Measurements from ENCODE around the gene CLEC4G. TPM values are rescaled to one million over a fixed set of nuclear protein-coding genes. Genes with fewer than 3 reads are reported as not detected.
"Not testable (repeated sequence)": the region's sequence is repeated elsewhere in the genome, so short reads cannot be mapped to it uniquely, and the experiment has no call there.

The CLEC4G gene
- total RNA-seq, 1 donor from 2014 or later: 0.55 TPM

- intact Hi-C loops (cut with micrococcal nuclease): no loop called here
- H3K36me3 Mint-ChIP-seq (ENCODE audit: low read depth): no peaks in the 10 kb centered on the region
- no peak for ATAC-seq (ENCODE audit: low read depth)
- no peaks in the 10 kb centered on the region for H3K9me3 Mint-ChIP-seq
- H3K27ac Mint-ChIP-seq: no peak overlapping the region
- DNase-seq: no peak
- POLR2A ChIA-PET: no interaction called here
- H3K4me1 Mint-ChIP-seq: peaks cover 20% of the 10 kb centered on the region
- peaks cover 14% of the 10 kb centered on the region for H3K27me3 Mint-ChIP-seq
- CTCF ChIA-PET: no interaction called here
- no peak overlapping the region for H3K4me3 Mint-ChIP-seq
- no peak for TF ChIP-seq CTCF (IDR thresholded peaks at IDR 0.05)
Observed at GRCh38 chr19:7766535-7766934, 34.6 kb upstream of the CLEC4G start.

DNA sequence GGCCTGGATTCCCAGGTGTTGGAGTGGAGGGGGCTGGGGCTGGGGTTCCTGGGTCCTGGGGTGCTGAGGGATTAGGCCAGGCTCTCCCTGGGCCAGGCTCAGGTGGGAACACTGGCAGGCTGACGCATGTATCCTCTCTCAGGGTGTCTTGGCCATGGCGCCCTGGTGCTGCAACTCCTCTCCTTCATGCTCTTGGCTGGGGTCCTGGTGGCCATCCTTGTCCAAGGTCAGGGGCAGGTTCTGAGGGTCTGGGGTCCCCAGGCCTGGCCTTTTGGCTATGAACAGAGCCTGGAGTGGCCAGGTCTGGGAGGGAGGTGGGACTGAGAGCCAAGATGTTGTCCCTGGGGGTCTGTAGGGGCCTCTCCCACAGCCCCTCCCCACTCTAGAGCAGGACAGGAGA is 33.1 kb upstream of the CLEC4G start:
- ATAC-seq (ENCODE audit: low read depth); H3K27ac Mint-ChIP-seq; H3K36me3 Mint-ChIP-seq (ENCODE audit: low read depth); CTCF ChIA-PET; H3K4me3 Mint-ChIP-seq; POLR2A ChIA-PET; DNase-seq; H3K9me3 Mint-ChIP-seq: not testable (repeated sequence)
- intact Hi-C loops (cut with micrococcal nuclease): loop anchor here (2.0 kb wide), 1 partner anchor 14 kb away; no protein-coding TSS in a partner anchor
- Mint-ChIP-seq H3K27me3 (peaks cover 12% of the 10 kb centered on the region), H3K4me1 (peaks cover 19% of the 10 kb centered on the region)

DNA sequence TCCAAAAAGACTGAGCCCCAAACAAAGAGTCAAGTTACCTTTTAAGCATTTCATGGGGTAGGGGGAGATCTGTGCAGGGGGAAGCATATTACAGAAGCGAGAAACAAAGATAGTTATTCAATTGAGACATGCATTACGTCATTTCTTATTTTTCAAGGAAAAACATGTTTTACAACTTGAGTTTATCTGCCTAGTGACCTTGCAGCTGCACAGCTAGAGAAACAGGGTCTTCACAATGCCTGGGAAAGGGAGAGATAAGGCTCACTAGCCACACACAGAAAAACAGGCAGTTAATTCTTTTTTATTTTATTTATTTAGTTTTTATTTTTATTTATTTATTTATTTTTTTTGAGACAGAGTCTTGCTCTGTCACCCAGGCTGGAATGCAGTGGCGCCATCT is 32.2 kb upstream of the CLEC4G start:
- H3K9me3 Mint-ChIP-seq; H3K27me3 Mint-ChIP-seq; ATAC-seq (ENCODE audit: low read depth); H3K36me3 Mint-ChIP-seq (ENCODE audit: low read depth); CTCF ChIA-PET; DNase-seq: not testable (repeated sequence)
- Mint-ChIP-seq H3K4me3 (peak overlapping the region; percentile 20), H3K4me1 (peaks cover 19% of the 10 kb centered on the region), H3K27ac (peak overlapping the region; percentile 69)
- intact Hi-C loops (cut with micrococcal nuclease): loop anchor here (2.0 kb wide), 1 partner anchor 13 kb away; no protein-coding TSS in a partner anchor
- POLR2A ChIA-PET: interaction anchor here (0.6 kb wide), 2 partner anchors 35 to 196 kb away, joined by 8 to 10 read pairs; no protein-coding TSS in a partner anchor

GRCh38 chr19:7763696-7764095 is 31.8 kb upstream of the CLEC4G start:
- Mint-ChIP-seq H3K4me3 (no peak overlapping the region), H3K36me3 (ENCODE audit: low read depth) (peaks cover 4% of the 10 kb centered on the region), H3K27me3 (peaks cover 8% of the 10 kb centered on the region), H3K4me1 (peaks cover 19% of the 10 kb centered on the region), H3K9me3 (peaks cover 3% of the 10 kb centered on the region), H3K27ac (peak overlapping the region; percentile 69)
- intact Hi-C loops (cut with micrococcal nuclease): loop anchor here (2.0 kb wide), 1 partner anchor 13 kb away; no protein-coding TSS in a partner anchor
- no peak for DNase-seq
- POLR2A ChIA-PET: interaction anchor here (0.6 to 1.3 kb wide), 2 partner anchors 12 to 36 kb away, joined by 4 to 10 read pairs; no protein-coding TSS in a partner anchor
- CTCF ChIA-PET: interaction anchor here (0.6 kb wide), 1 partner anchor 890 kb away, joined by 3 read pairs; no protein-coding TSS in a partner anchor
- no peak for TF ChIP-seq CTCF (IDR thresholded peaks at IDR 0.05)
- no peak for ATAC-seq (ENCODE audit: low read depth)

- intact Hi-C loops (cut with micrococcal nuclease): no loop called here
- Mint-ChIP-seq H3K4me3 (peak within 1 kb of the TSS; percentile 20), H3K4me1 (peaks cover 19% of the 10 kb centered on the region), H3K27ac (peak within 1 kb of the TSS; percentile 69), H3K9me3 (peaks cover 5% of the 10 kb centered on the region), H3K36me3 (ENCODE audit: low read depth) (peaks cover 4% of the 10 kb centered on the region), H3K27me3 (peaks cover 8% of the 10 kb centered on the region)
- ATAC-seq (ENCODE audit: low read depth) (no peak), DNase-seq (no peak)
- CTCF ChIA-PET: interaction anchor here (0.6 kb wide), 1 partner anchor 891 kb away, joined by 3 read pairs; no protein-coding TSS in a partner anchor
- POLR2A ChIA-PET: interaction anchor here (1.3 kb wide), 1 partner anchor 11 kb away, joined by 4 read pairs; no protein-coding TSS in a partner anchor
- TF ChIP-seq CTCF (IDR thresholded peaks at IDR 0.05): no peak
Observed at GRCh38 chr19:7762719-7763293, 30.9 kb upstream of the CLEC4G start, which contains the start of gene CLEC4M. TSS of gene CLEC4M (plus strand) at chr19:7763243. CDS start at chr19:7763267, 24 bp downstream.

- H3K27me3 Mint-ChIP-seq: peaks cover 8% of the 10 kb centered on the region
- H3K4me3 Mint-ChIP-seq: no peak overlapping the region
- TF ChIP-seq CTCF (IDR thresholded peaks at IDR 0.05): no peak
- peaks cover 16% of the 10 kb centered on the region for H3K4me1 Mint-ChIP-seq
- intact Hi-C loops (cut with micrococcal nuclease): no loop called here
- POLR2A ChIA-PET: interaction anchor here (0.6 kb wide), 2 partner anchors 10 to 49 kb away, joined by 3 to 4 read pairs; no protein-coding TSS in a partner anchor
- peaks cover 25% of the 10 kb centered on the region for H3K9me3 Mint-ChIP-seq
- DNase-seq (no peak), ATAC-seq (ENCODE audit: low read depth) (no peak)
- H3K27ac Mint-ChIP-seq: no peak overlapping the region
- H3K36me3 Mint-ChIP-seq (ENCODE audit: low read depth): peaks cover 11% of the 10 kb centered on the region
- CTCF ChIA-PET: no interaction called here
Observed at GRCh38 chr19:7759156-7759555, 27.2 kb upstream of the CLEC4G start.

Measured in activated B cell treated with CpG ODN at 0.5 μM for 24 hours (primary cell).